K562 (cell line): ENCODE measurements around the gene PTBP3. TPM values are rescaled to one million over a fixed set of nuclear protein-coding genes. Genes with fewer than 3 reads are reported as not detected.

Source experiments
- ATAC-seq: fragments of 200-7000 bp; cut with Tn5 transposase; 3 replicates; pipeline ENCODE4 v1.9.1; 2020; ENCODE audit warnings: moderate library complexity
- BruUV-seq: library from RNA; stranded (reverse); fragments of 400-500 nt; replicated peaks from 2 replicates; lab custom pipeline; 2021; lab: Mats Ljungman, UMichigan
- CTCF ChIA-PET: fragments of 300-600 bp; formaldehyde crosslinking; extraction: SDS; loops from one replicate; lab custom pipeline; 2021; ENCODE audit warnings: low intra/inter-chr PET ratio; lab: Yijun Ruan, JAX
- POLR2A ChIA-PET: fragments of 300-600, 350-650 bp; sonication (Branson Sonifier 250); formaldehyde crosslinking; extraction: SDS; loops from one replicate; lab custom pipeline; 2021; ENCODE audit warnings: antibody characterized with exemption, inconsistent platforms; lab: Yijun Ruan, JAX
- DNase-seq, 4 experiments: peaks; one replicate each; pipeline versions ENCODE4 v3.0.0 to v3.0.0-alpha.2; 2011 to 2018; ENCODE audit warnings: low spot score in 3 of 4, mixed read lengths in 3 of 4; ENCODE audit errors: extremely low read depth in 1 of 4
- FAIRE-seq: peaks from 2 replicates; lab custom pipeline; 2011; peaks lifted over from hg19 to GRCh38; lab: Jason Lieb, UNC
- H2AFZ ChIP-seq: 2 replicates; pipeline ENCODE4 v1.6.0; 2011; ENCODE audit warnings: low read depth, low read length, control low read depth, inconsistent platforms
- H3K27ac ChIP-seq: fragments of 200-600 bp; 3 replicates; pipeline ENCODE4 v1.8.0; 2011; ENCODE audit warnings: low read depth, mild to moderate bottlenecking, control low read depth, inconsistent platforms, low read length, moderate library complexity, mixed read lengths; ENCODE audit errors: extremely low read depth
- H3K27me3 ChIP-seq, 2 experiments: fragments of 300-600 bp in 1 of 2; 2 replicates in 1 of 2; 3 replicates in 1 of 2; pipeline versions ENCODE4 v1.6.0 to v1.8.0; 2011; ENCODE audit warnings: inconsistent platforms in 2 of 2, low read length in 2 of 2, mild to moderate bottlenecking in 1 of 2, mixed read lengths in 1 of 2, moderate library complexity in 1 of 2; ENCODE audit not compliant: control insufficient read depth in 2 of 2, insufficient read depth in 2 of 2
- H3K36me3 ChIP-seq: fragments of 300-600 bp; 3 replicates; pipeline ENCODE4 v1.8.0; 2011; ENCODE audit warnings: mild to moderate bottlenecking, low read length, inconsistent platforms; ENCODE audit not compliant: control insufficient read depth, insufficient read depth
- H3K4me1 ChIP-seq, 2 experiments: fragments of 200-600 bp in 1 of 2; replicated peaks in 1 of 2; 2 replicates in 1 of 2; 3 replicates in 1 of 2; pipeline versions ENCODE4 v1.5.1 to v1.8.0; 2011; ENCODE audit warnings: inconsistent platforms in 2 of 2, low read length in 2 of 2, mild to moderate bottlenecking in 1 of 2, mixed read lengths in 1 of 2, moderate library complexity in 1 of 2; ENCODE audit not compliant: control insufficient read depth in 2 of 2, insufficient read depth in 2 of 2
- H3K4me2 ChIP-seq: 2 replicates; pipeline ENCODE4 v1.6.1; 2011; ENCODE audit warnings: low read length, control low read depth, inconsistent platforms, mixed read lengths; ENCODE audit not compliant: insufficient read depth
- H3K4me3 ChIP-seq: fragments of 200-600 bp; sonication (generic), shearing (Covaris generic); 2 replicates; pipeline ENCODE4 v1.5.1; 2016; ENCODE audit warnings: control low read depth, inconsistent platforms
- H3K79me2 ChIP-seq: fragments of 200-600 bp; 3 replicates; pipeline ENCODE4 v1.8.0; 2011; ENCODE audit warnings: low read length, inconsistent platforms; ENCODE audit not compliant: control insufficient read depth, insufficient read depth
- H3K9ac ChIP-seq, 2 experiments: 2 replicates each; pipeline versions ENCODE4 v1.6.0 to v1.6.1; 2011; ENCODE audit warnings: low read depth in 2 of 2, low read length in 2 of 2, control low read depth in 1 of 2, inconsistent platforms in 1 of 2, mild to moderate bottlenecking in 1 of 2, mixed read lengths in 1 of 2; ENCODE audit not compliant: insufficient read depth in 1 of 2
- H3K9me1 ChIP-seq: one replicate; pipeline ENCODE4 v1.6.0; 2011; ENCODE audit warnings: inconsistent platforms, mild to moderate bottlenecking, low read length, moderate library complexity; ENCODE audit not compliant: control insufficient read depth, insufficient read depth
- H3K9me3 ChIP-seq: replicated peaks from 2 replicates; pipeline ENCODE4 v1.5.1; 2011; ENCODE audit warnings: low read depth, low read length, inconsistent platforms; ENCODE audit not compliant: control insufficient read depth, insufficient read depth
- H4K20me1 ChIP-seq: replicated peaks from 2 replicates; pipeline ENCODE4 v1.6.1; 2011; ENCODE audit warnings: low read length, inconsistent platforms, mixed read lengths; ENCODE audit not compliant: control insufficient read depth, insufficient read depth
- ATF4 ChIP-seq: fragments of 450-650 bp; formaldehyde crosslinking; IDR thresholded peaks from 2 replicates; pipeline ENCODE4 v1.4.0; 2022; ENCODE audit warnings: mild to moderate bottlenecking, moderate library complexity
- ATF7 ChIP-seq: fragments of 450-650 bp; IDR thresholded peaks from 2 replicates; pipeline ENCODE4 v1.7.1; 2014; ENCODE audit warnings: mild to moderate bottlenecking, moderate library complexity
- CREB1 ChIP-seq, 2 experiments: sonication (generic) in 1 of 2; formaldehyde crosslinking in 1 of 2; IDR thresholded peaks; 2 replicates each; pipeline versions ENCODE4 v1.6.1 to v1.8.0; 2012 to 2022; ENCODE audit warnings: inconsistent platforms in 1 of 2, mild to moderate bottlenecking in 1 of 2, missing genetic modification reagents in 1 of 2, moderate library complexity in 1 of 2
- CREB3L1 ChIP-seq: fragments of 450-650 bp; IDR thresholded peaks from 2 replicates; pipeline ENCODE4 v1.6.1; 2014; ENCODE audit warnings: low read depth, mild to moderate bottlenecking, moderate library complexity, borderline replicate concordance
- CTBP1 ChIP-seq: fragments of 450-650 bp; IDR thresholded peaks from 2 replicates; pipeline ENCODE4 v1.6.1; 2016; ENCODE audit warnings: borderline replicate concordance
- DMBX1 ChIP-seq: fragments of 250-450 bp; sonication (Bioruptor Pico); IDR thresholded peaks from 2 replicates; pipeline ENCODE4 v1.8.0; 2022; ENCODE audit warnings: inconsistent platforms, mild to moderate bottlenecking, moderate library complexity, borderline replicate concordance
- OTX1 ChIP-seq: fragments of 450-650 bp; formaldehyde crosslinking; IDR thresholded peaks from 2 replicates; pipeline ENCODE4 v1.4.0; 2022; ENCODE audit warnings: mild to moderate bottlenecking
- RBBP5 ChIP-seq: fragments of 200-600 bp; sonication (generic); IDR thresholded peaks from 2 replicates; pipeline ENCODE4 v1.6.1; 2012; ENCODE audit warnings: borderline replicate concordance, mild to moderate bottlenecking, low read length, control low read depth, inconsistent platforms; ENCODE audit not compliant: insufficient read depth, poor library complexity, severe bottlenecking
- RFX1 ChIP-seq: fragments of 450-650 bp; IDR thresholded peaks from 2 replicates; pipeline ENCODE4 v1.6.1; 2016; ENCODE audit warnings: mild to moderate bottlenecking, moderate library complexity
- SMARCA5 ChIP-seq: fragments of 450-650 bp; IDR thresholded peaks from 2 replicates; pipeline ENCODE4 v1.6.1; 2016
- VEZF1 ChIP-seq: fragments of 200-800 bp; sonication (Bioruptor generic); IDR thresholded peaks from 2 replicates; pipeline ENCODE4 v1.6.1; 2017; ENCODE audit warnings: missing genetic modification characterization, missing compliant biosample characterization
- ZKSCAN1 ChIP-seq: fragments of 150-350 bp; IDR thresholded peaks from 2 replicates; pipeline ENCODE4 v1.6.1; 2016; ENCODE audit warnings: low read depth, low read length
- ZNF766 ChIP-seq: fragments of 200-800 bp; sonication (Bioruptor generic); conservative IDR thresholded peaks from 2 replicates; pipeline ENCODE4 v1.6.1; 2016; ENCODE audit warnings: missing genetic modification characterization, missing compliant biosample characterization
- WGBS: fragments of 100-300 bp; shearing (Covaris generic); methylation state at CpG from one replicate; pipeline ENCODE4 v1.1.6; 2016; ENCODE audit warnings: low coverage, mixed read lengths; ENCODE audit not compliant: insufficient coverage; ENCODE audit errors: missing lambda C conversion rate; 5-methylcytosine and 5-hydroxymethylcytosine counted together
- in situ Hi-C: fragments of 300-500 bp; cut with MboI; formaldehyde crosslinking; loops from 4 replicates; pipeline ENCODE4 v1.15.0; 2018; ENCODE audit warnings: inconsistent platforms, mixed read lengths
- intact Hi-C: fragments of 100-400 bp; cut with micrococcal nuclease; formaldehyde crosslinking; loops from 2 replicates; pipeline ENCODE4 v1.14.2; 2022
- polyA plus RNA-seq, 8 experiments: library from polyadenylated mRNA; depleted of rRNA in 4 of 8; stranded (reverse) in 5 of 8; unstranded in 3 of 8; fragments of >200 nt; fragmentation: Nextera tagmentation in 2 of 8; fragmentation: Illumina TruSeq in 1 of 8; extraction: Ambion mirVana in 2 of 8; extraction: Trizol in 1 of 8; gene quantifications; 2 replicates each; pipeline versions ENCODE4 v1.2.1 to v1.2.3, GENCODE V29; 2011 to 2014; ENCODE audit warnings: inconsistent platforms in 1 of 8, missing spikeins in 1 of 8
- total RNA-seq, 7 experiments: library from RNA; depleted of rRNA in 6 of 7; stranded (reverse); fragments of >200 nt in 6 of 7; fragmentation: Illumina TruSeq in 2 of 7; extraction: Trizol in 2 of 7; gene quantifications; 2 replicates each; pipeline versions ENCODE4 v1.2.1 to v1.2.3, GENCODE V29; 2011 to 2021; ENCODE audit warnings: low replicate concordance in 1 of 7
- TF ChIP-seq, protein P1 (sequence below): sonication (generic); formaldehyde crosslinking; IDR thresholded peaks from 2 replicates; pipeline ENCODE4 v1.8.0; 2022; ENCODE audit warnings: mild to moderate bottlenecking, missing genetic modification reagents

Gene PTBP3
- total and polyA plus RNA-seq, 9 of the 15 experiments (the other 6 are each of a cell fraction or from before 2014, with no cell fraction given) = 22.4 to 132 (median 68.0) TPM

- in situ Hi-C loops = no loop called here
- under 1% methylated on average over 48 of the region's 57 CpGs for WGBS
- Histone ChIP-seq H3K36me3 (peaks cover 3% of the 10 kb centered on the region; the same call in 1 of the 3 replicates), H3K4me1 (peaks cover 14 to 25% of the 10 kb centered on the region in 2 experiments), H2AFZ (peak overlapping the region; percentile 98), H3K4me3 (peak overlapping the region; percentile 80), H3K9ac (peak overlapping the region; percentile 82 to 95), H3K9me3 (no peaks in the 10 kb centered on the region), H3K4me2 (peak overlapping the region; percentile 88), H3K27ac (peak overlapping the region; percentile 93), H3K79me2 (peaks cover 73% of the 10 kb centered on the region), H3K27me3 (no peaks in the 10 kb centered on the region), H3K9me1 (peaks cover 3% of the 10 kb centered on the region), H4K20me1 (no peaks in the 10 kb centered on the region)
- FAIRE-seq (peak; percentile 90), ATAC-seq (peak; percentile 91), DNase-seq (peak; percentile 98 to 99 (median 98))
- CTCF ChIA-PET = interaction anchor here (0.7 kb wide), 1 partner anchor 293 kb away, joined by 3 read pairs; no protein-coding TSS in a partner anchor
- intact Hi-C loops = loop anchor here (1.0 to 10.0 kb wide), 5 partner anchors 43 to 415 kb away; no protein-coding TSS in a partner anchor
- POLR2A ChIA-PET = interaction anchor here (0.6 to 2.5 kb wide), 26 partner anchors 10 to 748 kb away, joined by 3 to 11 read pairs (median 3); partner anchors contain the start of genes DNAJC25 and PTBP3
- BruUV-seq = TSS peak; percentile 72
- TF ChIP-seq ATF4 (CRISPR knock-in tag) = no peak
- TF ChIP-seq ATF7 = peak; percentile 79
- TF ChIP-seq, protein P1, sequence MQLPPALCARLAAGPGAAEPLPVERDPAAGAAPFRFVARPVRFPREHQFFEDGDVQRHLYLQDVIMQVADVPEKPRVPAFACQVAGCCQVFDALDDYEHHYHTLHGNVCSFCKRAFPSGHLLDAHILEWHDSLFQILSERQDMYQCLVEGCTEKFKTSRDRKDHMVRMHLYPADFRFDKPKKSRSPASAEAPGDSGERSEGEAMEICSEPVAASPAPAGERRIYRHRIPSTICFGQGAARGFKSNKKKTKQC (CRISPR knock-in tag) = peak; percentile 83
- TF ChIP-seq DMBX1 = 0 out of 2 replicates have a peak, but pooled peaks have one; percentile 33
- TF ChIP-seq SMARCA5 = no peak; the same call in 1 of the 2 replicates
- TF ChIP-seq OTX1 = peak; percentile 61; the same call in 1 of the 2 replicates
- peak; percentile 70; the same call in 1 of the 2 replicates for TF ChIP-seq ZNF766 (CRISPR knock-in tag)
- TF ChIP-seq ZKSCAN1 = peak; percentile 7; the same call in 1 of the 2 replicates
- TF ChIP-seq RBBP5 = peak; percentile 63
- peak; percentile 75; the same call in 1 of the 2 replicates for TF ChIP-seq CREB3L1
- TF ChIP-seq CREB1 (IDR thresholded peaks at IDR 0.05) = peak; percentile 75
- TF ChIP-seq CREB1 (CRISPR knock-in tag; IDR thresholded peaks at IDR 0.05) = peak; percentile 73
- peak; percentile 70; the same call in 1 of the 2 replicates for TF ChIP-seq CTBP1
- TF ChIP-seq VEZF1 (CRISPR knock-in tag) = peak; percentile 99
- TF ChIP-seq RFX1 = peak; percentile 21; the same call in 1 of the 2 replicates
Observed at GRCh38 chr9:112379177-112380101, 46.0 kb upstream of the PTBP3 start.
